ENCODE measurements around the gene MTRR.

GRCh38 chr5:7947301-7947700 lies 78.4 kb downstream of the MTRR start:
- TF ChIP-seq, protein P1, sequence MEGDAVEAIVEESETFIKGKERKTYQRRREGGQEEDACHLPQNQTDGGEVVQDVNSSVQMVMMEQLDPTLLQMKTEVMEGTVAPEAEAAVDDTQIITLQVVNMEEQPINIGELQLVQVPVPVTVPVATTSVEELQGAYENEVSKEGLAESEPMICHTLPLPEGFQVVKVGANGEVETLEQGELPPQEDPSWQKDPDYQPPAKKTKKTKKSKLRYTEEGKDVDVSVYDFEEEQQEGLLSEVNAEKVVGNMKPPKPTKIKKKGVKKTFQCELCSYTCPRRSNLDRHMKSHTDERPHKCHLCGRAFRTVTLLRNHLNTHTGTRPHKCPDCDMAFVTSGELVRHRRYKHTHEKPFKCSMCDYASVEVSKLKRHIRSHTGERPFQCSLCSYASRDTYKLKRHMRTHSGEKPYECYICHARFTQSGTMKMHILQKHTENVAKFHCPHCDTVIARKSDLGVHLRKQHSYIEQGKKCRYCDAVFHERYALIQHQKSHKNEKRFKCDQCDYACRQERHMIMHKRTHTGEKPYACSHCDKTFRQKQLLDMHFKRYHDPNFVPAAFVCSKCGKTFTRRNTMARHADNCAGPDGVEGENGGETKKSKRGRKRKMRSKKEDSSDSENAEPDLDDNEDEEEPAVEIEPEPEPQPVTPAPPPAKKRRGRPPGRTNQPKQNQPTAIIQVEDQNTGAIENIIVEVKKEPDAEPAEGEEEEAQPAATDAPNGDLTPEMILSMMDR (IDR thresholded peaks at IDR 0.05; ENCODE audit: poor library complexity): no peak
- no peak for TF ChIP-seq EZH2 (IDR thresholded peaks at IDR 0.05; ENCODE audit: borderline replicate concordance)

Measured in hepatocyte (in vitro differentiated cells).